ENCODE measurements around the gene EXOC4. TPM values are rescaled to one million over a fixed set of nuclear protein-coding genes. Genes with fewer than 3 reads are reported as not detected.

The EXOC4 gene
- total RNA-seq, 1 donor from 2014 or later: 103 TPM

- H3K36me3 Mint-ChIP-seq (ENCODE audit: low read depth): no peaks in the 10 kb centered on the region
- no peak overlapping the region for H3K4me3 Mint-ChIP-seq
- intact Hi-C loops (cut with micrococcal nuclease): no loop called here
- ChIA-PET POLR2A (no interaction called here), CTCF (no interaction called here)
- H3K27me3 Mint-ChIP-seq: no peaks in the 10 kb centered on the region
- no peak for TF ChIP-seq CTCF (IDR thresholded peaks at IDR 0.05)
- H3K4me1 Mint-ChIP-seq: peaks cover 2% of the 10 kb centered on the region
- no peak overlapping the region for H3K27ac Mint-ChIP-seq
- H3K9me3 Mint-ChIP-seq: no peaks in the 10 kb centered on the region
- DNase-seq (no peak), ATAC-seq (ENCODE audit: low read depth) (no peak)
These were observed 184.7 kb downstream of the EXOC4 start for GRCh38 chr7:133437544-133437943.

GRCh38 chr7:133442818-133443217, 189.9 kb downstream of the EXOC4 start:
- no peak for DNase-seq
- CTCF ChIA-PET: no interaction called here
- Mint-ChIP-seq H3K4me3 (no peak overlapping the region), H3K9me3 (no peaks in the 10 kb centered on the region), H3K27me3 (no peaks in the 10 kb centered on the region), H3K36me3 (ENCODE audit: low read depth) (peaks cover 3% of the 10 kb centered on the region), H3K27ac (no peak overlapping the region), H3K4me1 (no peaks in the 10 kb centered on the region)
- TF ChIP-seq CTCF (IDR thresholded peaks at IDR 0.05): no peak
- no peak for ATAC-seq (ENCODE audit: low read depth)
- POLR2A ChIA-PET: no interaction called here
- intact Hi-C loops (cut with micrococcal nuclease): no loop called here

DNA sequence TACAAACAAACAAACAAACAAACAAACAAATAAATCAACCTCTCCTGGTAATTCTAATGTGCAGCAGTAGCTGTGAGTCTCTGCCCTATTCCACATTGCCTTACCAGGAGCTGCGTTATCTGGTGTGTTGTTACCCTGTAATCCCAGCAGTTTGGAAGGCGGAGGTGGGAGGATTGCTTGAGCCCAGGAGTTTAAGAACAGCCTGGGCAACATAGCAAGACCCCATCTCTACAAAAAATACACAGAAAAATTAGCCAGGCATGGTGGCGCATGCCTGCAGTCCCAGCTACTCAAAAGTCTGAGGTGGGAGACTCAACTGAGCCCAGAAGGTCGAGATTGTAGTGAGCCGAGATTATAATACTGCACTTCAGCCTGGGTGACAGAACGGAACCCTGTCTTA, 192.7 kb downstream of the EXOC4 start:
- H3K36me3 Mint-ChIP-seq (ENCODE audit: low read depth): peaks cover 3% of the 10 kb centered on the region
- H3K9me3 Mint-ChIP-seq: no peaks in the 10 kb centered on the region
- ATAC-seq (ENCODE audit: low read depth) (no peak), DNase-seq (no peak)
- no peak overlapping the region for H3K27ac Mint-ChIP-seq
- intact Hi-C loops (cut with micrococcal nuclease): no loop called here
- peaks cover 8% of the 10 kb centered on the region for H3K4me1 Mint-ChIP-seq
- no peak for TF ChIP-seq CTCF (IDR thresholded peaks at IDR 0.05)
- POLR2A ChIA-PET: no interaction called here
- CTCF ChIA-PET: no interaction called here
- no peaks in the 10 kb centered on the region for H3K27me3 Mint-ChIP-seq
- H3K4me3 Mint-ChIP-seq: no peak overlapping the region

GRCh38 chr7:133448012-133448411, 195.1 kb downstream of the EXOC4 start:
- Mint-ChIP-seq H3K9me3 (no peaks in the 10 kb centered on the region), H3K36me3 (ENCODE audit: low read depth) (peaks cover 3% of the 10 kb centered on the region), H3K4me3 (no peak overlapping the region), H3K4me1 (peaks cover 16% of the 10 kb centered on the region), H3K27ac (no peak overlapping the region), H3K27me3 (no peaks in the 10 kb centered on the region)
- DNase-seq (no peak), ATAC-seq (ENCODE audit: low read depth) (no peak)
- intact Hi-C loops (cut with micrococcal nuclease): no loop called here
- CTCF ChIA-PET: no interaction called here
- TF ChIP-seq CTCF (IDR thresholded peaks at IDR 0.05): no peak
- POLR2A ChIA-PET: no interaction called here

GRCh38 chr7:133452577-133452976, 199.7 kb downstream of the EXOC4 start:
- POLR2A ChIA-PET: no interaction called here
- CTCF ChIA-PET: interaction anchor here (1.2 kb wide), 1 partner anchor 18 kb away, joined by 4 read pairs; no protein-coding TSS in a partner anchor
- ATAC-seq (ENCODE audit: low read depth): no peak

More at GRCh38 chr7:133452577-133452976, 199.7 kb downstream of the EXOC4 start:
- peaks cover 16% of the 10 kb centered on the region for H3K4me1 Mint-ChIP-seq
- no peak overlapping the region for H3K27ac Mint-ChIP-seq
- peaks cover 3% of the 10 kb centered on the region for H3K36me3 Mint-ChIP-seq (ENCODE audit: low read depth)
- intact Hi-C loops (cut with micrococcal nuclease): no loop called here
- no peaks in the 10 kb centered on the region for H3K9me3 Mint-ChIP-seq
- no peak for DNase-seq
- no peak overlapping the region for H3K4me3 Mint-ChIP-seq
- TF ChIP-seq CTCF (IDR thresholded peaks at IDR 0.05): no peak
- no peaks in the 10 kb centered on the region for H3K27me3 Mint-ChIP-seq

Measured in activated B cell treated with CpG ODN at 0.5 μM for 24 hours (primary cell).